ENCODE measurements around the gene PTPRD. TPM values are rescaled to one million over a fixed set of nuclear protein-coding genes. Genes with fewer than 3 reads are reported as not detected.
"Not testable (repeated sequence)": the region's sequence is repeated elsewhere in the genome, so short reads cannot be mapped to it uniquely, and the experiment has no call there.

PTPRD gene
- total RNA-seq, 1 donor = 26.3 TPM

DNA sequence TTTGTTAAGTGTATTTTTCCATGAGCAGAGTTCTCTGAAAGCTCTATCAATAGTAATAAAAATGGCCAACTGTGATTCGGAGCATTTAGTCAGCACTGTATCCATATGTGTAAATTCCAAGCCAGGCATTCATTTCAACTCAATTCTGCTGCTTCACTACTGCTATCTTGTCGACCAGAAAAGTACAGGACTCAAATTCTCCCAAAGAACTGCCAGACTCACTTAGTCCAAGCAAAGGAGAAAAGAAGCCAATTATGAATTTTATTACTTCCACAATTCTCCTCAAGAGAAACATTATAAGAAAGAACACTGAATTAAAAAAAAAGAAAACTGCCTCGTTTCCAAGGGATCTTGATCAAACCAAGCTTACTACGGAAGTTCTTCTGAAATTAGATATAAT, 1906.9 kb downstream of the PTPRD start:
- TF ChIP-seq, protein P1, sequence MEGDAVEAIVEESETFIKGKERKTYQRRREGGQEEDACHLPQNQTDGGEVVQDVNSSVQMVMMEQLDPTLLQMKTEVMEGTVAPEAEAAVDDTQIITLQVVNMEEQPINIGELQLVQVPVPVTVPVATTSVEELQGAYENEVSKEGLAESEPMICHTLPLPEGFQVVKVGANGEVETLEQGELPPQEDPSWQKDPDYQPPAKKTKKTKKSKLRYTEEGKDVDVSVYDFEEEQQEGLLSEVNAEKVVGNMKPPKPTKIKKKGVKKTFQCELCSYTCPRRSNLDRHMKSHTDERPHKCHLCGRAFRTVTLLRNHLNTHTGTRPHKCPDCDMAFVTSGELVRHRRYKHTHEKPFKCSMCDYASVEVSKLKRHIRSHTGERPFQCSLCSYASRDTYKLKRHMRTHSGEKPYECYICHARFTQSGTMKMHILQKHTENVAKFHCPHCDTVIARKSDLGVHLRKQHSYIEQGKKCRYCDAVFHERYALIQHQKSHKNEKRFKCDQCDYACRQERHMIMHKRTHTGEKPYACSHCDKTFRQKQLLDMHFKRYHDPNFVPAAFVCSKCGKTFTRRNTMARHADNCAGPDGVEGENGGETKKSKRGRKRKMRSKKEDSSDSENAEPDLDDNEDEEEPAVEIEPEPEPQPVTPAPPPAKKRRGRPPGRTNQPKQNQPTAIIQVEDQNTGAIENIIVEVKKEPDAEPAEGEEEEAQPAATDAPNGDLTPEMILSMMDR (IDR thresholded peaks at IDR 0.05; ENCODE audit: insufficient read depth, low read depth, low read length) = no peak
- DNase-seq (ENCODE audit: low read depth) = no peak
- no peak overlapping the region for H3K4me3 ChIP-seq (ENCODE audit: low read depth, low read length)

DNA sequence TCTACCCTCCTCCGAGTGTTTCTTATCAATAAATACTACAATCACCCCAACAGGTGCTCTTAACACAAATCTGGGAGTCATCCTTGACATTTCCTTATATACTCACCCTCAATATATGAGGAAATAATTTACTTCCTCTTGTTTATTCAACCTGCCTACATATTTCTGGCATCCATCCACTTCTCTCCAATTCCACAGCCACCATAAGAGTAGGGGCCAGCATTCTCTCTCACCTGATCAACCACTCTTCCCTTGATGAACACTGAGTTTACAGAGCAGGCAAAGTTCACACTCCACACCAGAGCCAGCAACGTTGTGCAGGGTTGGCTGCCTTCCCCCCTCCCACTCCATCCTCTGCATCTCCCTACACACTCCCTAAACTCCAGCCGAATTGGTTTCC, 1908.9 kb downstream of the PTPRD start:
- H3K4me3 ChIP-seq (ENCODE audit: low read depth, low read length) = no peak overlapping the region
- DNase-seq (ENCODE audit: low read depth) = no peak
- TF ChIP-seq, protein P1 (IDR thresholded peaks at IDR 0.05; ENCODE audit: insufficient read depth, low read depth, low read length) = no peak

DNA sequence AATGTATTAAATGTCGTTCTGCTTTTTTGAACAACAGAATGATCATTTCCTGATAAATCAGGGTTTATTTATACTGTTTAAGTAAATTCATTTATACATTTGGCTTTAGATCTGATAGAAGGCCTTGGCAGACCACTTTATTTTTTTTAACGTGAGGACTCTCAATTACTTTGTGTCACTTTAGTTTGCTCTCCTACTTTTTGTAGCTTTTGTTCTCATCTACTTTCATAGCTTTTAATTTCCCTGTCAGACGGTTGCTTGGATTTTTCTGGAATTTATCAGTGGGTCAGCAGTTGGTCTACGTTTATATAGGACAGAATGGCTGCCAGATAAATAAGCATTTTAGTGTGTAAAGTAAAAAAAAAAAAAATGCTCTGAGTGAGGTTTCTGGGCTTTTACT, 1910.9 kb downstream of the PTPRD start:
- TF ChIP-seq, protein P1 (IDR thresholded peaks at IDR 0.05; ENCODE audit: insufficient read depth, low read depth, low read length) = no peak
- DNase-seq (ENCODE audit: low read depth) = no peak

DNA sequence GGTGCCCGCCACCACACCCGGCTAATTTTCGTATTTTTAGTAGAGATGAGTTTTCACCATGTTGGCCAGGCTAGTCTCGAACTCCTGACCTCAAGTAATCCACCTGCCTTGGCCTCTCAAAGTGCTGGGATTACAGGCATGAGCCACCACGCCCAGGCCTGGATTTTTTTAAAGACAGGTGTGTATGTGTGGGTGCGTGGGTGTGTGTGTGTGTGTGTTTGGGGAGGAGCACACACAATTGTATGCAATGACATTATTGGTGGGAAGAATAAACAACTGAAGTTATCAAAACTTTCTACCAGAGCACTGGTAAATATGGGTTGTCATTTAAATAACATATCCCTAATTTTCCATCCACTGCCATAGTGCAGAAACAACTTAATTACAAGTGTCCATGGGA, 1915.2 kb downstream of the PTPRD start:
- not testable (repeated sequence) for DNase-seq (ENCODE audit: low read depth); H3K4me3 ChIP-seq (ENCODE audit: low read depth, low read length)

More for the DNA sequence above, 1910.9 kb downstream of the PTPRD start:
- H3K4me3 ChIP-seq (ENCODE audit: low read depth, low read length) = no peak overlapping the region

DNA sequence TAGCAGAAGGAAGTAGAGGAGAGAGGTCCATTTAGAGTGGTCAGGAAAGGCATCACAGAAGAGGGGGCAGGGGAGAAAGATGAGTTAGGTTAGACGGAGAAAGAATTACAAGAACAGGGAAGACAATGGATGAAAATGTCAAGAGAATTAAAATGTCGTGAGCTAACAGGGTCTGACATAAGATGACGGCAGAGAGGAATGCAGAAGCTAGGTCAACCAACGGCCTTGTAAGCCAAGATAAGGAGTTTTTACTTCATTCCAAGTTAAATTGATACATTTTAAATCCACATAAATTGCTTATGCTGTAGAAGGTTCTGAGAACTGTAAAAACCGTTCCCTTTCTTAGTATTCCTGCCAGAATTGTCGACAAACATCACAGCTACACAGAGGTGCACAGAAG, 1916.3 kb downstream of the PTPRD start:
- no peak for DNase-seq (ENCODE audit: low read depth)
- H3K4me3 ChIP-seq (ENCODE audit: low read depth, low read length) = no peak overlapping the region
- TF ChIP-seq, protein P1 (IDR thresholded peaks at IDR 0.05; ENCODE audit: insufficient read depth, low read depth, low read length) = no peak

DNA sequence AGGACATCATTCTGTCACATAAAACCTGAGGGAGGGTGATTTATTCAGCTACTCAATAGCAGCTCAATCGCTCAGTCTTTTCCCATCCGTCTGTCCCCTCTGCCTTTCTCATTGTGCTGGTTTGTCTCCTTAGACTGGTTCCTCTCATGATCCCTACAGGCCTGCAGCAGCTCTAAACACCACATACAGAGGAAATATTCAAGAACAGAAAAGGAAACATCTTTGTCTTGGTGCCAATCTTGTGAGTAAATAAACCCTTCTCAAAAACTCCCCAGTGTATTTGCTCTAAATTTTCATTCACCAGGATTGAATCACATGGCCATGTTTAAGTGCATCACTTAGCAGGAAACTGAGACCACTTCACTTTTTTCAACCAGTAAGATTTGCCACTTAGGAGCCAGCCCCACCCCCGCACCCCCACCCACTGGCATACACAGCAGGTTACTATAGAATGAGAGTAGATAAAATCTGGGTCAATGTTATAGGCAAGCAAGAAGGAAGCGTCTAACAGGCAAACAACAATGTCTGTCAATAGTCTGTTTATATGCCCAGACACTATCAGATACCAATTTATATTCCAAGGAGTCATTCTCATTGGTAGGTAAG, 1917.7 kb downstream of the PTPRD start:
- TF ChIP-seq, protein P1 (IDR thresholded peaks at IDR 0.05; ENCODE audit: insufficient read depth, low read depth, low read length) = no peak
- H3K4me3 ChIP-seq (ENCODE audit: low read depth, low read length) = no peak overlapping the region
- no peak for DNase-seq (ENCODE audit: low read depth)

DNA sequence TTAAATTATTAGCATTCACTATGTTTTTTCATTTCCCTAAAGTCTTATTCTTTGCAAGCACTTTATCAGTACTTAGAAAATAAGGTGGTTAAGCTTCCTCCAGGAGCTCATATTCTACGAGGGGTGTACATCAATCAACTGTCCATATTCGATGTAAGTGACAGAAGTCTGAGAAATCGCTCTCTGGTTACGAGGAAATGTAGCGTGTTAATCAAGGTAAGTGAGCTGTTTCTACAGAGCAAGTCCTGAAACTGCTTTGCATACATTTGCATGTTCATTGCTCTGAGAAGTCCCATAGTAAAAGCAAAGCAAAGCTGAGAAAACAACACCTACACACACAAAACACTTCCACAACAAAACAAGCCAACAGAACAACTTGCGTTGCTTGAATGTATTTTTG, 1919.3 kb downstream of the PTPRD start:
- TF ChIP-seq, protein P1 (IDR thresholded peaks at IDR 0.05; ENCODE audit: insufficient read depth, low read depth, low read length) = no peak

More for the DNA sequence above, 1919.3 kb downstream of the PTPRD start:
- no peak overlapping the region for H3K4me3 ChIP-seq (ENCODE audit: low read depth, low read length)
- DNase-seq (ENCODE audit: low read depth) = no peak

All from fibroblast of villous mesenchyme (primary cell).